ENCODE data around the gene TCAF1. TPM values are rescaled to one million over a fixed set of nuclear protein-coding genes. Genes with fewer than 3 reads are reported as not detected.
"Not testable (repeated sequence)": the region's sequence is repeated elsewhere in the genome, so short reads cannot be mapped to it uniquely, and the experiment has no call there.

Gene TCAF1
- total and polyA plus RNA-seq, 7 donors = 4.3 to 107 (median 19.5) TPM

DNA sequence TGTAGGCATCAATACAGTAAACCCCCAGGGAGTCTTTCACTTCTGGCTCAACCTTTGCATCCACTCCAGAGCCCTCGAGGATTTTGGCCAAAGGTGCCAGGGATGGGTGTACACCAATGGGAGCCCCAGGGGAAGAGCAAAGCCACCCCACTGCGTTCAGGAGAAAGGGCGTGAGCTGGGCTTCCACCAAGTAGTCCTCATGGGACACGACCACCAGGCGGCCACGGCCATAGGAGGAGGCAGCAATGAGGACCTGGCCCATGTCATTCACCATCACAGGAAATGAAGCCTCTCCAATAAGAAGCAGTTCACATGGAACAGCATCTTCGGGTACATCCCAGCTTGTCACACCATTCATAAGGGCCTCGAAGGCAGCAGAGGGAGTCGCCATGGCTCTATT lies 25.8 kb downstream of the TCAF1 start:
- ATAC-seq = no peak

DNA sequence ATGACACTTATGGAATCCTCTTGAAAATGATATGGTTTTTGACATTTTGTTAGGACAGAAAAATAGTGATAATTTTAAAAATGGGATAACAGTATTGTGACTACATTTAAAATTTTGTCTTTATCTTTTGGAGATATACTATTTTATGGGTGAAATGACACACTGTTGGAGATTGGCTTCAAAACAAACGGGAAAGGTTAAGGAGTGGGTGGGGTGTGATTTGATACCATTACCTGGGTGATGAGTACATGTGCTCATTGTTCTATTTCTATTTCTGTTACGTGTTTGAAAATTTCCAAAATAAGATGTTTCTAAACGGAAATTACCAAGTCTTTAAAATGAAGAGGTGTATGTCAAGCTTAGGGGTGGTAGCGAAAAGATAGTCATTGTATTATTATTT lies 28.7 kb downstream of the TCAF1 start:
- intact Hi-C loops (cut with DNase I); H3K4me3 ChIP-seq; H3K27ac ChIP-seq; DNase-seq; ATAC-seq; H3K27me3 ChIP-seq (ENCODE audit: insufficient read depth in 3 of 3, low read length in 2 of 3); H3K9me3 ChIP-seq; H3K4me1 ChIP-seq: not testable (repeated sequence)
- peaks cover 0 to 17% of the 10 kb centered on the region in 2 donors for H3K36me3 ChIP-seq (ENCODE audit: insufficient read depth in 1 of 2, low read depth in 1 of 2)
- 82 to 86% (median 85%) methylated on average over 3 of the region's 4 CpGs for WGBS, 3 donors

More for the DNA sequence above, 25.8 kb downstream of the TCAF1 start:
- intact Hi-C loops (cut with DNase I) = no loop called here
- DNase-seq = peak in 1 of 2 donors; percentile 42
- H3K9me3 ChIP-seq = no peaks in the 10 kb centered on the region
- TF ChIP-seq, protein P1, sequence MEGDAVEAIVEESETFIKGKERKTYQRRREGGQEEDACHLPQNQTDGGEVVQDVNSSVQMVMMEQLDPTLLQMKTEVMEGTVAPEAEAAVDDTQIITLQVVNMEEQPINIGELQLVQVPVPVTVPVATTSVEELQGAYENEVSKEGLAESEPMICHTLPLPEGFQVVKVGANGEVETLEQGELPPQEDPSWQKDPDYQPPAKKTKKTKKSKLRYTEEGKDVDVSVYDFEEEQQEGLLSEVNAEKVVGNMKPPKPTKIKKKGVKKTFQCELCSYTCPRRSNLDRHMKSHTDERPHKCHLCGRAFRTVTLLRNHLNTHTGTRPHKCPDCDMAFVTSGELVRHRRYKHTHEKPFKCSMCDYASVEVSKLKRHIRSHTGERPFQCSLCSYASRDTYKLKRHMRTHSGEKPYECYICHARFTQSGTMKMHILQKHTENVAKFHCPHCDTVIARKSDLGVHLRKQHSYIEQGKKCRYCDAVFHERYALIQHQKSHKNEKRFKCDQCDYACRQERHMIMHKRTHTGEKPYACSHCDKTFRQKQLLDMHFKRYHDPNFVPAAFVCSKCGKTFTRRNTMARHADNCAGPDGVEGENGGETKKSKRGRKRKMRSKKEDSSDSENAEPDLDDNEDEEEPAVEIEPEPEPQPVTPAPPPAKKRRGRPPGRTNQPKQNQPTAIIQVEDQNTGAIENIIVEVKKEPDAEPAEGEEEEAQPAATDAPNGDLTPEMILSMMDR (IDR thresholded peaks at IDR 0.05) = no peak
- no peaks in the 10 kb centered on the region for H3K27me3 ChIP-seq (ENCODE audit: insufficient read depth in 3 of 3, low read length in 2 of 3)
- H3K4me1 ChIP-seq = no peaks in the 10 kb centered on the region
- H3K27ac ChIP-seq = no peak overlapping the region
- no peak overlapping the region for H3K4me3 ChIP-seq
- WGBS, 3 donors = 94 to 98% (median 95%) methylated on average over 9 of the region's 9 CpGs
- peaks cover 0 to 17% of the 10 kb centered on the region in 2 donors for H3K36me3 ChIP-seq (ENCODE audit: insufficient read depth in 1 of 2, low read depth in 1 of 2)

DNA sequence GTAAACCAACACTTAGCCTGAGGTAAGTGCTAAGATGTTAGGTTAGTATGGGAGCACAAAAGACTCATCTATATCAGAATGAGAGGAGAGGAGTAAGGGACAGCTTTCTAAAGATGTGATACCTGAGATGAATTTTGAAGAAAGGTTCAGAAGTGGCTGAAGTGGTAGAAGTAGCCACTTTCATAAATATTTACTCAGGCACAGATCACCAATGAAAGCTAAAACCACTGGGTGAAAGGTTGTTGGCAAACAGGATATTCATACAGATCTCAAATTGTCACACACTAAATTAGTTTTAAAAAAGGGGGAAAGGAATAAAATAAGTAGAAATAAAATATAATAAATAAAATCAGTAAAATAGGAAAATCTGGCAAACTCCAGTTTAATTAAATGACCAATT lies 30.4 kb downstream of the TCAF1 start:
- H3K4me1 ChIP-seq; H3K4me3 ChIP-seq; DNase-seq; H3K27ac ChIP-seq; H3K9me3 ChIP-seq; H3K27me3 ChIP-seq (ENCODE audit: insufficient read depth in 3 of 3, low read length in 2 of 3); intact Hi-C loops (cut with DNase I); ATAC-seq: not testable (repeated sequence)
- peaks cover 0 to 16% of the 10 kb centered on the region in 2 donors for H3K36me3 ChIP-seq (ENCODE audit: insufficient read depth in 1 of 2, low read depth in 1 of 2)

DNA sequence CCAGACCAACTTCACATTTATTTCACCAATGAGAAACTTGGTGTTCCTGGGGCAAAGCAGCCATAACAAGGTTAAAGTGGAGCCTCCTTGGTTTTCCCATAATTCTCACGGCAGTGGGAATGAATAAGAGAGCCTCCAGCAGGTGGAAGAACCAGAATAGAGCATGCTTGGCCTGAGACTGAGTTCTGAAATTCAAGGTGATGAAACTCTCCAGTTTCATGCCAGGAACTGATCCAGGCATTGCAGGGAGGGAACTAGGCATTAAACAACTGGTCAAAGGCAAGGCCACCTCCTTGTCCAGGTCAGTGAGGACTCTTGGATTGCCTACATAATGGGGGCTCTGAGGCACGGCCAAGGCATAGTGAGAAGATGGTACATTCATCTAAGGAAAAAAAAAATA lies 44.0 kb downstream of the TCAF1 start:
- H3K36me3 ChIP-seq (ENCODE audit: insufficient read depth in 1 of 2, low read depth in 1 of 2); DNase-seq; H3K9me3 ChIP-seq; intact Hi-C loops (cut with DNase I); H3K27me3 ChIP-seq (ENCODE audit: insufficient read depth in 3 of 3, low read length in 2 of 3); H3K4me3 ChIP-seq; H3K4me1 ChIP-seq; H3K27ac ChIP-seq: not testable (repeated sequence)
- WGBS, 3 donors = no CpG with 5 or more reads among the region's 2 CpGs
- ATAC-seq = peak; percentile 54 to 81 (median 71)

DNA sequence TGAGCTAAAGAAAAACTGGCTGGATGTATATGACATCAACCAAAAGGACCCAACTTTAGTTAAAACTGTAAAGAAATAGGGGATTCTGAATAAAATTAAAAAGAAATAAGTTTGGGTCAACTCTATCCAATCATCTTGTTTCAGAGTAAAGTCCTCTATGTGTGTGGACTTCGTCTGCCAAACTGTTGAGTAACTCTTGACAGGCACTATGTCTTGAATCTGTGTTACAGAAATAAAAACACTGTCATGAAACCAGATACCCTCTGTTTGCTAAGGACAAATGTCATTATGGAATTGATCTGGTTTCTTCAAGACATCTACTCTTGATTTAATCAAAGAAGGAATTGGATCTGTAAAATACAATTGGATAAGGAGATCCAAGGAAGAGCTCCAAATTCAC lies 46.5 kb downstream of the TCAF1 start:
- peak; percentile 60 to 80 (median 76) for ATAC-seq
- not testable (repeated sequence) for H3K36me3 ChIP-seq (ENCODE audit: insufficient read depth in 1 of 2, low read depth in 1 of 2)

DNA sequence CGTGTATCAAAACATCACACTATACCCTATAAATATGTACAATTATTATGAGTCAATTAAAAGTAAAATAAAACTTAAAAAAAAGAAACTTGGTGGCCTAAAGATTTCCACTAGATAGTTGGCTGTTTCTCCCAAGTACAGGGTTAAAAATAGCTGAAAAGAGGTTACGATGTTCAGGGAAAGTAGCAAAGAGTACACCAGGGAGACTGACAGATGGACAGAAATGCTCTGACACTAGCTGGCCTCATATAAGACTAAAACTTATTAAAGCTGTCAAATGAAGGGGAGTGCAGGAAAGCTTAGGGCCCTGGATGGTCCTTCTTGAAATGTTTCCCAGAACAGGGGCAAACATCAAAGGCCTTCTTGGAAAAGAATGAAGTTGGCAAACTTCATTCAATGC lies 51.3 kb downstream of the TCAF1 start:
- Histone ChIP-seq H3K4me3 (no peak overlapping the region), H3K27me3 (ENCODE audit: insufficient read depth in 3 of 3, low read length in 2 of 3) (no peaks in the 10 kb centered on the region), H3K27ac (no peak overlapping the region), H3K9me3 (peaks cover 18% of the 10 kb centered on the region), H3K4me1 (peaks cover 9% of the 10 kb centered on the region), H3K36me3 (ENCODE audit: insufficient read depth in 1 of 2, low read depth in 1 of 2) (no peaks in the 10 kb centered on the region)
- 58 to 63% (median 59%) methylated on average over 2 of the region's 2 CpGs for WGBS, 3 donors
- DNase-seq = no peak
- intact Hi-C loops (cut with DNase I) = no loop called here
- peak in 3 of 4 donors; percentile 57 to 66 (median 64) for ATAC-seq
- TF ChIP-seq, protein P1 (IDR thresholded peaks at IDR 0.05) = no peak

More for the DNA sequence above, 46.5 kb downstream of the TCAF1 start:
- WGBS, 3 donors = no CpG with 5 or more reads among the region's 1 CpG
- H3K27ac ChIP-seq; H3K9me3 ChIP-seq; H3K4me1 ChIP-seq; H3K4me3 ChIP-seq; DNase-seq; intact Hi-C loops (cut with DNase I); H3K27me3 ChIP-seq (ENCODE audit: insufficient read depth in 3 of 3, low read length in 2 of 3): not testable (repeated sequence)

Measured in psoas muscle (tissue), 8 donors.